Activated CD4-positive, CD25-positive, alpha-beta regulatory T cell treated with anti-CD3 and anti-CD28 coated beads, Interleukin-2, amount 50 U/mL, for 72 hours (primary cell): ENCODE measurements around the gene PCMTD2.

Experiments
- DNase-seq: peaks from one replicate; pipeline ENCODE4 v3.0.0; 2021

The PCMTD2 gene

DNA sequence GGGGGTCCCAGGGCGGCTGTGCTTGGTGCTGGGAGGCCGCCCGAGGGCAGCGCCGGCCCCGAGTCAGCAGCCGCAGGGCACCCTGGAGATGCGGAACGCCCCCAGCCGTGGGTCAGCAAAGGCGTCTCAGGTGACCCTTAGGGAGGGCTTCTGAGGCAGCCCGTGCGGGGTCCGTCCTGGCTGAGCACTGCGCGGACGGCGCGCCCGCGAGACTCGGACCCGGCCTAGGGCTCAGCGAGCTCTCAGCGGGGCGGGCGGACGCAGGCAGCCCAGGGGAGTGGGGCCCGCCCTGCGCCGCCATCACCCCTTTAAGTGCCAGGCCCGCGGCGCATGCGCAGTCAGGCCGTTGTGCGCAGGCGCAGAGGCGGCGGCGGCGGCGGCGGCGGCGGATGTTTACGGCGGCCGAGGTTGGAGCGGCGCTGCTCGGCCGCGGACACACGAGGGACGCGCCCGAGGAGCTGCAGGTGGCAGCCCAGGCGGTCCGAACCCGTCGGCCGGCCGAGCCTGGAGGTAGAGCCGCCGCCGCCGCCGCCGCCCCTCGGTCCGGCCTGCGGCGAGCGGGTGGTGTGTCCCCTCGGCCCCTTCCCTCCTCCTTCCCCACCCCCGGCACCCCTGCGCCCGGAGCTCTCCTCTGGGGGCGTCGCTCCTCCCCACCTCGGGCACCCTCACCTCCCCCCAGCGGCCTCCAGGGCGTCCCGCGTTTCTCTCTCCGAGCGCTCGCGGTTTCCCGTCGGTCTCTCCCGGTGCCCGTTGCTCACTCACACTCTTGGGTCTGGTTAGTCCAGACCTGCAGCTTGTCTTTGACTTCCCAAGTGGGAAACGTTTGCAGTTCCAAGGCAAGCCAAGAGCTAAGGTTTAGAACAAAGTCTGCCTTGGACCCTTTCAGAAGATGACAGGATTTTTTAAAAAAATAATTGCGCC is at the start of gene PCMTD2:
TSS of gene PCMTD2 (plus strand) at position 388 of the 921 bp plus-strand sequence. CDS start 4,218 bp downstream, outside the sequence.
- DNase-seq, result peak; percentile 84

DNA sequence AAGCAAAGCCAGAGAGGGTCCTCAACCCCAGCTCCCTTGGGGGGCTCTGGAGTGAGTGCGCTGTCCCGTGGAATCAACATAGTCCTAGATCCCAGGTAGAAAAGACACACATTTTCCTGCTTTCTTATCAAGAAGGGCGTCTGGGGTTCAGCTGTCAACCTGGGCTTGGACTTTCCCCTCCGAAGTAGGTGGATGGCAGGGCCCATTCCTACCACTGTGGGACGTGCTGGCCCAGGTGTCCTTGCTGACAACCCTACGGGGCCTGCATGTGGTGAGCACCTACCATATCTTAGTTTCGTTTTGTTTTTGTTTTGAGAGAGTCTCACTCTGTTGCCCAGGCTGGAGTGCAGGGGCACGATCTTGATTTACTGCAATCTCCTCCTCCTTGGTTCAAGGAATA is 48.9 kb upstream of the PCMTD2 start:
- DNase-seq, result no peak

DNA sequence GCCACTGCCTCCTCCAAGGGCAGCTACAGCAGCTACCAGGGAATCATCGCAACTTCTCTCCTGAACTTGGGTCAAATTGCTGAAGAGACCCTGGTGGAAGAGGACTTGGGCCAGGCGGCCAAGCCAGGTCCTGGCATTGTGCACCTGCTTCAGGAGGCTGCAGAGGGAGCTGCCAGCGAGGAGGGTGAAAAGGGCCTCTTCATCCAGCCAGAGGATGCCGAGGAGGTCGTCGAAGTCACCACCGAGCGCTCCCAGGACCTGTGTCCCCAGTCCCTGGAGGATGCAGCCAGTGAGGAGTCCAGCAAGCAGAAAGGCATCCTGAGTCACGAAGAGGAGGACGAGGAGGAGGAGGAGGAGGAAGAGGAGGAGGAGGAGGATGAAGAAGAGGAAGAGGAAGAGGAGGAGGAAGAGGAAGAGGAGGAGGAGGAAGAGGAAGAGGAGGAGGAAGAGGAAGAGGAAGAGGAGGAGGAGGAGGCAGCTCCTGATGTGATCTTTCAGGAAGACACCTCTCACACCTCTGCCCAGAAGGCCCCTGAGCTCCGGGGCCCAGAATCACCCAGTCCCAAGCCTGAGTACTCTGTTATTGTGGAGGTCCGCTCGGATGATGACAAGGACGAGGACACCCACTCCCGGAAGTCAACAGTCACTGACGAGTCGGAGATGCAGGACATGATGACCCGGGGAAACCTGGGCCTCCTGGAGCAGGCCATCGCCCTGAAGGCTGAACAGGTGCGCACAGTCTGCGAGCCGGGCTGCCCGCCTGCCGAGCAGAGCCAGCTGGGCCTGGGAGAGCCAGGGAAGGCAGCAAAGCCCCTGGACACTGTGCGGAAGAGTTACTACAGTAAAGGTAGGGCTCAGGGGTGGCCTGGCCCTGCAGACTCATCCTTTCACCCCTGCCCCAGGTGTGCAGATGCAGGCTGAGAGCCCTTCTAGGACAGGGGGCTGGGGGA is 47.6 kb upstream of the PCMTD2 start:
- no peak for DNase-seq

DNA sequence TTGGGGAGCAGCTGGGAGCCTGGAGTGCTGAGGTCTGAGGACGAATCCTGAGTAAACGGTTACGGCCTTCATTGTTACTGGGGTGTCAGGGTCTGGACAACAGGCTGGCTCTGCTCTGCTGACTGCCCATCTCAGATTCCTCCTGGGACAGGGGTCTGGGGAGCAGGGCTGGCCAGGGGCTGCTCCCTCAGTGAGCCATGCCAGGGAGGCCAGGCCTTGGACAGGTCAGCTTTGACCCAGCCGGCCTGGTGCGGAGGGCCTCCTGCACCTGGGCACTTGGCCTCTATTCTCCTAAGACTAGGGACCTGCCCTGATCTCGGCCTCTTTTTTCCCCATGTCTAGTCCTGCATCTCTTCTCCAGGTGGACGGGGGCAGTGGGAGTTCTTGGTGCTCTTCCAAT is 46.4 kb upstream of the PCMTD2 start:
- DNase-seq, result no peak

DNA sequence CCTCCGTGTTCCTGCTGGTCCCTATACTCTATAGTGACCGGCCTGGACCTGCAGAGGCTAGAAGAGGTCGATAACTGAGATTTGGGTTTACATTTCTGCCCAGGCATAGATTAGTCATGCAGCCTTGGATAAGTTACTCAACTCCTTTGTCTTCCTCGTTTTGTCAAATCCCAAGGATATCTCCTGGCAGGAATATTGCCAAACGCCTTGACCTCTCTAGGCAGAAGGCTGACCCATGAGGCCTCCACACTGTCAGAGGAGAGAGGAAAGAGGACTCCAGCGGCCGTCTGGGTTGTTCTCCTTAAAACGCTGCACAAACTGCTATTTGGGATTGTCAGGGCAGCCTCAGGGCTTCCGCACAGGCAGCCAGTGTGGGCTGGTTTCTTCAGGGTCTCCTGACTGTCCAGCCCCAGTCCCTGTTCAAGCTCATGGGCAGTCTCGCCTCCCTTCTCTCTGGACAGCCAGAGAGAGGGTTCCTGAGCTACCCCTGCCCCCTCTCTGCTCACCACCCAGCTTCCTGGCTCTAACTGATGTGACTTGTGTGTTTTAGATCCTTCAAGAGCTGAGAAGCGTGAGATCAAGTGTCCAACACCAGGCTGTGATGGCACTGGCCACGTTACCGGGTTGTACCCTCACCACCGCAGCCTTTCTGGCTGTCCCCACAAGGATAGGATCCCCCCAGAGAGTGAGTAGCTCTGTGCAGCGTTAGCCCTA is 44.7 kb upstream of the PCMTD2 start:
- no peak for DNase-seq

DNA sequence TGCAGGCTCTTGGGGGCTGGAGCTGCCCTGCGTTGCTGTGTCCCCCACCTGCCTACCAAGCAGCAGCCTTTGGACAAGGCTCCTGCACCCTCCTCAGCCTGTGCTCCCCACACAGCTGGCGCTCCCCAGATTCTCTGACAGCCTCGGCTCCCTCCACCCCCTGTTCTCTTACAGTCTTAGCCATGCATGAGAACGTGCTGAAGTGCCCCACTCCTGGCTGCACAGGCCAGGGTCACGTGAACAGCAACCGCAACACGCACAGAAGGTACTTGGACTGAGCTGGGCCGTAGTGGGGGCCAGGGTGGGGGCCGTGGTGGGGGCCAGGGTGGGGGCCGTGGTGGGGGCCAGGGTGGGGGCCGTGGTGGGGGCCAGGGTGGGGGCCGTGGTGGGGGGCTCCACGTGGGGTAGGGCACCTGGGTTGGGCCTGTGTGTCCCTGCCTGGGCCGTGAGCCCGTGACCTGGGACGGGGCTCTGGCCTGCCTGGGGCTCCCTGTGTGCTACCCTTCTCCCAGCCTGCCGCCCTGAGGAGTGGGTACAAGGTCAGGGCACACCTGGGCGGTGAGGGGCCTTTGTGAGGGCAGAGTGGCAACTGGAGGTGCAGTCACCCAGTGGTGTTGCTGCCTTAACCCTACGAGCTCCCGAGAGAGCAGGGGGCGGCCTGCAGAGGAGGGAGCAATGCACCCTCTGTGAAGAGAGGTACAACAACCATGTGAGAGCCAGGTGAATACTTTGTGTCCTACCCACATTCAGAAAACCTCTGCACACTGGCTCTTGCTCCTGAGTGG is 43.5 kb upstream of the PCMTD2 start:
- DNase-seq, result no peak

DNA sequence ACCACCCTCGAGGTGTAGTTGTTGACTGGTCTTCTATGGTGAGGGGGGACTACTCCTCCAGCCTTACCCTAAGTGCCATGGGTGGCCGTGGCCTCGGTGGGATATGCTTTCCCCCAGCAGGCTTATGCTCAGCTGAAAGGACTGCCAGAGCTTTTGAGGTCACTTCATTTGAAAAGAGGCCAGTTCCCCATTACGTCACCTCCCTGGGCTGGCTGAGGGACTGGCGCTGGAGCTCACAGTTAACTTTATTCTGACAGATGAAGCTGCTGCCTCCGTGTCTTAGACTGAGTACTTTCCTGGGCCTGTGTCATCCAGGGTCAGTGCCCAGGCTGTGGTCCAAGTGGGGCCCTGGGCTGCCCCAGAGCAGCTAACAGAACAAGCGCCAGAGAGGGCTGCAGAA is 42.8 kb upstream of the PCMTD2 start:
- DNase-seq, result no peak

DNA sequence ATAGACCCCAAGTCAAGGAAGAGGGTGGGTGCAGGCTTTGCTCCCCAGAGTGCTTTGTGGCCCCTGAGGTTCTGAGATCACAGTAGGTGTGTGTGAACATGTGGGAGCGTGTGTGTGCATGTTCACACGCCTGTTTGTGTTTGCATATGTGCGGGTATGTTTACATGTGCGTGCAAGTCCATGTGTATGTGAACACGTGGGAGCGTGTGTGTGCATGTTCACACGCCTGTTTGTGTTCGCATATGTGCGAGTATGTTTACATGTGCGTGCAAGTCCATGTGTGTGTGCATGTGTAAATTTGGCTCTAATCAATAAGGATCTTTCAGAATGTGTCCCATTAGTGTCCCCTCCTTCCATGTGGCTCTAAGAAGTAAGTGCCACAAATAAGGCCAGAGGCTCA is 41.4 kb upstream of the PCMTD2 start:
- DNase-seq, result no peak

DNA sequence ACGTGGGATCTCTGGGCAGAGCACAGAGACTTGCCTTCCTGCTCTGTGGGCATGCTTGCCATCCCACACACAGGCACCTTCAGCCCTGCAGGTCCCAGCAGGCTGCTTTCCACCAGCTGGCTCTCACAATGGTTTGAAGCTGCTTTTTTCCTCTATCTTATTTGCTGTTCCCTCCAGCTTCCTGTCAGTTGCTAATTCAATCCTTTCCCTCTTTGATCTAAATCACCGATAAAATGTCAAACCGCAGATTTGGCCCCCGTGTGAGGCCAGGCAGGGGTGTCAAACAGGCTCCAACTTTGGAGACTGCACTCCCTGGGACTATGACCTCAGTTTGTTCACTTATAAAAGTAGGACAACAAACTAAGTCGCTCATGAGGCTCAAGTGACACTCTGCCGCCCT is 40.6 kb upstream of the PCMTD2 start:
- DNase-seq, result no peak

DNA sequence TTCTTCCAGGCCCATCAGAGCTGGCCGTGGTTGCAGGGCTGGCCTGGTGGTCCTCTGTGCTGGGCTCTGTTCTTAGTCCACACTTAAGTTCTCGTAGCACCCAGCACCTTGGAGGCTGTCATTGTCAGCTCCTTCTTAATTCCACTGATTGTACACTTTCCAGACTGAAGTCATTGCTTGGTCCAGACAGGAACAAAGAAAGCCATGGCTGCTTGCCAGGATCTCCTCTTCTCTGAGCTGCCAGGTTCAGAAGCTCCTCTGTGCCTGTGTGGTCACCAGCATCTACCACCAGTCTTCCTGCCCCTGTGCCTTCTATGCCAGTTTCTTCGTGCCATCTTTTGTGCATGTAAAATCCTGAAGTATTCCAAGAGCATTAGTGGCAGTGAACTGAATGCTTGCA is 39.5 kb upstream of the PCMTD2 start:
- no peak for DNase-seq

DNA sequence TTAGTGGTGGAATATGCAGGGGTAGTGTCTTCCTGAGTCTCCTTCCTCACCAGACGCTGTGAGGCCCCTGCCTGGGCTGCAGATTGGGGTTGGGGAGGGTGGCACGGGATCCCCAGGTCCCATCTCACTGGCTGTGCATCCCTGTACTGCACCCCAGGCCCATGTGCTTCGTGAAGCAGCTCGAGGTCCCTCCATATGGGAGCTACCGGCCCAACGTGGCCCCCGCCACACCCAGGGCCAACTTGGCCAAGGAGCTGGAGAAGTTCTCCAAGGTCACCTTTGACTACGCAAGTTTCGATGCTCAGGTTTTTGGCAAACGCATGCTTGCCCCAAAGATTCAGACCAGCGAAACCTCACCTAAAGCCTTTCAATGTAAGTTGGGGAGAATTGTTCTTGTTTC is 38.6 kb upstream of the PCMTD2 start:
- DNase-seq, result no peak

DNA sequence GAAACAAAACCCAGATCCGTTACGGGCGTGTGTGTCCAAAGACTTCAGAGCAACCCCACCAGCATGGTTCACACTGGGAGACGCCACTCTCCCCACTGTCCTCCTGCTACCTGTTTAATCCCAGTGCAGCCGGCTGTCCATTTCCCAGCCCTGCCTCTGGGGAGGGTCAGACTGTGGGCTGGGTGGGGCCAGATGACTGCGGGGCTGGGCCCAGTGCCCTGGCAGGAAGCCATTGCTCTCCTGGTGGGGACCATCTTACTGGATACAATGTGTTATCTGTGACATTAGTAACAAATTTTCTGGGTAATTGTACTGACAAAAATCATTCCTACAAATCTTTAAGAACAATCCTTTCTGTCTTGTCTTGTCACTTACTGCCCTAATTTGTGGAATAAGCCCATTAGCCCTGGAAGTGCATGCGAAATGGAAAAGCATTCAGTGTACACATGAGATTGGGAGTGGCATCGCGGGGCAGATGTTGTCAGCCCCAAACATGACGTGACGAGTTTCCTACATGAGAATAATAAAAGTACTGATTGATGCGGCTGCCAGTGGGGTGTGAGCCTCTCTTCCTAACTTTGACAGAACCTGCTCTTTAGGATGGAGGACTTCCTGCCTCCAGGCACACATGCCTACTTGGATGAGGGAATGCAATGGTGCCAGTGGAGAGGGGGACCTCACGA is 37.9 kb upstream of the PCMTD2 start:
- no peak for DNase-seq

DNA sequence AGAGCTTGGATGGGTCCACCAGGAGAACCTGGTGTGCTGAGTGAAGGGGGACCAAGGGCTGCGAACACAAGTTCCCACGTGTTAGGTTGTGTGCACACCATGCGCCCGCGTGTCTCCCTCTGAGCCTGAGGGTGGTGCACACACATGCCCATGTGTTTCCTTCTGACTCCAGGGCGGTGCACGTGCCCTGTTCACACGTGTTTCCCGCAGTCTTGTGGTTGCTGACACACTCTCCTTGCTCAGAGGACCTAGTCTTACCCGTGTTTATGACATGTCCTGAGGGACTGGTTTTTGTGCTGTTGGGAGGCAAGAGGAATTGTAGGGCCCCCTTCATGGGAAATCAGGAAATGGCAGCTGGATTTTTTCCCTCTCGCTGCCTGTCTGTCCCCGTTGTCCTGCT is 36.3 kb upstream of the PCMTD2 start:
- DNase-seq, result no peak

DNA sequence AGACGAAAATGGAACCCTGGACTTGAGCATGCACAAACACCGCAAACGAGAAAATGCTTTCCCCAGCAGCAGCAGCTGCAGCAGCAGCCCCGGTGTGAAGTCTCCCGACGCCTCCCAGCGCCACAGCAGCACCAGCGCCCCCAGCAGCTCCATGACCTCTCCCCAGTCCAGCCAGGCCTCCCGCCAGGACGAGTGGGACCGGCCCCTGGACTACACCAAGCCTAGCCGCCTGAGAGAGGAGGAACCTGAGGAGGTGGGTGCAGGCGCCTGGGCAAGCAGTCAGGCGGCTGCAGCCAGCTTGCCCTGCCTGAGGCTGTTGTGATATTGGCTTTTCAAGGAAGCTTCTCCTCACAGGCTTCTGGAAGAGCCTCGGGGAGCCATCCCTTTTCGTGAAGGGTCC is 35.8 kb upstream of the PCMTD2 start:
- DNase-seq, result no peak

DNA sequence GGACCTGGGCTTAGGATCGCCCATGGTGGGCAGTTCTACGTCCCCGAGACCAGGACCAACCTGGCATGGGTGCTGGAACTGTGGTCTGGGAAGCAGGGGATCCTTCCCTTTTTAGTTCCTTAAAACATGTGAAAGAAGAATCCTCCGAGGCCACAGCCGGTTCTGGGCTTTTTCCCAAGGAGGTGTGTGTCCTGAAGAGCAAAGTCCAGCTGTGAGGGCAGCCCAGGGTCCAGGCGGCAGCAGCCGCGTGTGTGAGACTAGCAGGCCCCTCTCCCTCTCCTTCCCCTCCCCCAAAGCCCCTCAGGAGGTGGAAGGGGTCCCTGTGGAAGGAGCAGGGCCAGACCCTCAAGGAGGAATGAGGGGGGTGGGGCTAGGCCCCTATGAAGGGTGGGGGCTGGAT is 35.1 kb upstream of the PCMTD2 start:
- no peak for DNase-seq

DNA sequence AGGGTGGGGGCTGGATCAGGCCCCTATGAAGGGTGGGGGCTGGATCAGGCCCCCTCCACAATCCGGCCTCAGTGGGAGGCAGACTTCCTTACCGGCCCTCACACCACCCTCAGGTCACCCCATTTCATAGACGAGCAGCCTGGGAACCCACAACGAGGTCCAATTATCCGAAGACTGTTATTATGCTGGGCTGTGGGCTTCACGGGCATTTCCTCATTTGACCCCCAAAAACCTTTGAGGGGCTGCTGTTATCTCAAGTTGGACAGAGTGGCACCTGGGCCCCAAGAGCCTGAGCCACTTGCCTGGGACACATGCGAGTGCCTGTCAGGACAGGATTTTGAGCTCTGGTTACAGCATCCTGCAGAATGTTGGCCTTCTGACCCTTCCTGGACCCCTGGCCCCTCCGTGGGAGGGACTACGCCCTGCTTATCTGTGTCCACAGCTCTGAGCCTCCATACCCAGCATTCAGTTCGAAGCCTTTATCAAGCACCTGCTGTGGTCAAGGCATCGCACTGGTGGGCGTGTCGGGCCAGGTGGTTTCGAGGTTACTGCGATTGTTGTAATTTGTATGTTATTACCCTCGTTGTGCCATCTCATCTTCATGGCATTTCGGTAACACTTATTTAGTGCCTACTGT is 34.5 kb upstream of the PCMTD2 start:
- DNase-seq, result no peak

DNA sequence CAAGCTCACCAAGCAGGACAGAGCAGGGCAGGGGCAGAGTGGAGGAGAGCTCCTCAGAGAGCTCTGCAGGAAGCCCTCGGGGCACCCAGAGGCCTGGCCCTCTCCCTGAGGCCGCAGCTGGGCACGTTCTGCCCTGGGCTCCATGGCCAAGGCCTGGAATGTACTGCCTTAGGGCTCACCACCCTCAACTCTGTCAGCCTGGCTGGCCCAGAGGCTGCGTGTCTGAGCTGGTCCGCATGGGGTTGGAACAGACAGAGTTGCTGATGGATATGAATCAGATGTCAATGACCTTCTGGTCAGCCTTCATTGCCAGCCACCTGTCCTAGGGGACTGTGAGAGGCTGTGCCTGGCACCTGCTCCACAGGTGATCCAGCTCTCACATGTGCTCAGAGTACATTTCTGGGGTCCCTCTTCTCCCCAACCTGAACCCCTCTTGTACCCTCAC is 33.2 kb upstream of the PCMTD2 start:
- no peak for DNase-seq

DNA sequence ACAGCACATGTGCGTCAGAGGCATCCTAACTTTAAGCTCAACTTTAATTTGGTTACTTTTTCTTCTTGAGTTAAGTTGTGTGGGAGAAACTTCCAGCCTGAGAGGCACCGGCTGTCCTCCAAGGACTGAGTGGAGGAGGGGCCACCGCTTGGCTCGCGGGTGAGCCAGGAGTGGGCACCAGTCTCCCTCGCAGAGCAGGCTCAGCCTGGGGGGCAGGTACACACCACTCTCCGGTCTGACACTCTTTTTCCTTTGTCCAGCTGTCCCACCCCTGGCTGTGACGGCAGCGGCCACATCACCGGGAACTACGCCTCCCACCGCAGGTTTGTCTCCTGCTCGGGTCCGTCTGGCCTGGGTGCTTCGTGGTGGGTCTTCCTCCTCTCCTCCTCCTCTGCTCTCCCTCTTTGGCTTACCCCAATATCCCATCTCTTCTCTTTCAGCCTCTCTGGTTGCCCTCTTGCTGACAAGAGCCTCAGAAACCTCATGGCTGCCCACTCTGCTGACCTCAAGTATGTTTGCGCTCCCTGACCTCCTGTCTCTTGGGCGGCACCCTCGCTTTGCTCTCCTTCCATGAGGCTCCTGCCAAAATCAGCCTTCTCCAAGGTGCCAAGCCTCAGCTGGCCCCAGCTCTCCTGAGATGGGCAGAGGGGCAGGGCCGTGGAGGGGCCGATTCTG is 32.6 kb upstream of the PCMTD2 start:
- no peak for DNase-seq

DNA sequence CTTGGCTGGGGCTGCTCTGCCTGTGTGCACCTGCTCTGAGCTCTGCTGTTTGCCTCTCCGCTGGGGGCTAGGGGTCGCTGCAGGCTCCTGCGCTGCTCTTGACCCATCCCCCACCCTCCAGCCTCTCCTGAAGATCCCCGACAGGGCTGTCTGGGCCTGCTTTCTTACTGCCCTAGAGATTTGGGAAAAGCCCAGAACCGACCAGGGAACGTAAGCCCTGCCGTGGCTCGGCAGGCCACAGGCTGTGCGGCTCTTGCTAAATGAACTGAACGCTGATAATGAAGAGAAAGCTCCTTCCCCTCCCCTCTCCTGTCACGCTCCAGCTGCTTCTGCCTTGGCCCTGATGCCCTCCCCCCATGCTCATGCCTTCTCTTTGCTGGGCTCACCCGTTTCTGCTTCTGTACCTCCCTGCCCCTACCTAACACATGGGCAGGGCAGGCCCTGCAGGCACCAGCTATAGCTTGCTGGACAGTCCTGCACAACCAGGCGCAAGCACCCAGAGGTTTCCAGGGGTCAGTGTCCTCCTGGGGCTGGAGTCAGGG is 32.0 kb upstream of the PCMTD2 start:
- no peak for DNase-seq
